Nephron progenitor cell (in vitro differentiated cells): ENCODE measurements around the gene LPCAT4.
"Not testable (repeated sequence)": the region's sequence is repeated elsewhere in the genome, so short reads cannot be mapped to it uniquely, and the experiment has no call there.

Experiments used
- DNase-seq: peaks from one replicate; pipeline ENCODE4 v3.0.0; 2021
- H3K27ac Mint-ChIP-seq: 2 replicates; pipeline ENCODE4 v1.8.0; 2021; ENCODE audit warnings: mild to moderate bottlenecking, moderate library complexity, mixed read lengths
- H3K27me3 Mint-ChIP-seq: 2 replicates; pipeline ENCODE4 v1.8.0; 2021; ENCODE audit warnings: mild to moderate bottlenecking, low read depth, mixed read lengths; ENCODE audit not compliant: poor library complexity
- H3K36me3 Mint-ChIP-seq: 2 replicates; pipeline ENCODE4 v1.8.0; 2021; ENCODE audit warnings: low read depth, mixed read lengths
- H3K4me1 Mint-ChIP-seq: 2 replicates; pipeline ENCODE4 v1.8.0; 2021; ENCODE audit warnings: mixed read lengths
- H3K4me3 Mint-ChIP-seq: 2 replicates; pipeline ENCODE4 v1.8.0; 2021; ENCODE audit warnings: mild to moderate bottlenecking, moderate library complexity, mixed read lengths
- H3K9me3 Mint-ChIP-seq: 2 replicates; pipeline ENCODE4 v1.8.0; 2021; ENCODE audit warnings: mild to moderate bottlenecking, moderate library complexity, mixed read lengths
- CTCF ChIP-seq: fragments of 200-600 bp; sonication (generic); IDR thresholded peaks from 2 replicates; pipeline ENCODE4 v1.5.0; 2021; ENCODE audit warnings: antibody characterized with exemption

LPCAT4 gene

GRCh38 chr15:34376856-34377255 lies 9.9 kb upstream of the LPCAT4 start:
- Mint-ChIP-seq H3K4me3 (no peak overlapping the region), H3K27ac (no peak overlapping the region), H3K4me1 (no peaks in the 10 kb centered on the region), H3K36me3 (peaks cover 5% of the 10 kb centered on the region), H3K9me3 (peaks cover 13% of the 10 kb centered on the region), H3K27me3 (peaks cover 3% of the 10 kb centered on the region)
- DNase-seq, result no peak
- no peak for TF ChIP-seq CTCF

- H3K4me3 Mint-ChIP-seq, result not testable (repeated sequence)
These were observed 8.5 kb upstream of the LPCAT4 start for GRCh38 chr15:34375541-34375940.

GRCh38 chr15:34374816-34375215 lies 7.8 kb upstream of the LPCAT4 start:
- DNase-seq, result no peak
- H3K27ac Mint-ChIP-seq, result no peak overlapping the region
- H3K4me3 Mint-ChIP-seq, result no peak overlapping the region
- peaks cover 8% of the 10 kb centered on the region for H3K4me1 Mint-ChIP-seq
- H3K36me3 Mint-ChIP-seq, result peaks cover 5% of the 10 kb centered on the region
- peaks cover 3% of the 10 kb centered on the region for H3K27me3 Mint-ChIP-seq
- TF ChIP-seq CTCF, result no peak
- H3K9me3 Mint-ChIP-seq, result peaks cover 18% of the 10 kb centered on the region

More at GRCh38 chr15:34375541-34375940, 8.5 kb upstream of the LPCAT4 start:
- peaks cover 18% of the 10 kb centered on the region for H3K9me3 Mint-ChIP-seq
- not testable (repeated sequence) for H3K4me1 Mint-ChIP-seq, H3K27me3 Mint-ChIP-seq, DNase-seq, H3K27ac Mint-ChIP-seq, H3K36me3 Mint-ChIP-seq

GRCh38 chr15:34373951-34374350 lies 7.0 kb upstream of the LPCAT4 start:
- TF ChIP-seq CTCF, result no peak
- H3K36me3 Mint-ChIP-seq, result peaks cover 5% of the 10 kb centered on the region
- peaks cover 18% of the 10 kb centered on the region for H3K9me3 Mint-ChIP-seq
- no peak for DNase-seq
- no peak overlapping the region for H3K4me3 Mint-ChIP-seq
- H3K27ac Mint-ChIP-seq, result no peak overlapping the region
- H3K27me3 Mint-ChIP-seq, result peaks cover 3% of the 10 kb centered on the region
- H3K4me1 Mint-ChIP-seq, result peaks cover 8% of the 10 kb centered on the region

GRCh38 chr15:34370643-34371042 lies 3.6 kb upstream of the LPCAT4 start:
- H3K4me3 Mint-ChIP-seq, result no peak overlapping the region
- H3K36me3 Mint-ChIP-seq, result peaks cover 5% of the 10 kb centered on the region
- peaks cover 29% of the 10 kb centered on the region for H3K4me1 Mint-ChIP-seq
- TF ChIP-seq CTCF, result no peak
- peaks cover 3% of the 10 kb centered on the region for H3K27me3 Mint-ChIP-seq
- peaks cover 15% of the 10 kb centered on the region for H3K9me3 Mint-ChIP-seq
- DNase-seq, result no peak
- no peak overlapping the region for H3K27ac Mint-ChIP-seq

GRCh38 chr15:34370129-34370528 lies 3.1 kb upstream of the LPCAT4 start:
- Mint-ChIP-seq H3K4me1 (peaks cover 34% of the 10 kb centered on the region), H3K4me3 (no peak overlapping the region), H3K27ac (no peak overlapping the region), H3K36me3 (peaks cover 5% of the 10 kb centered on the region), H3K27me3 (peaks cover 3% of the 10 kb centered on the region), H3K9me3 (peaks cover 13% of the 10 kb centered on the region)
- no peak for DNase-seq
- no peak for TF ChIP-seq CTCF
